ENCODE results near the gene DUSP16.
"Not testable (repeated sequence)": the region's sequence is repeated elsewhere in the genome, so short reads cannot be mapped to it uniquely, and the experiment has no call there.

DUSP16 gene

GRCh38 chr12:12488823-12489550 is 73.7 kb downstream of the DUSP16 start:
- DNase-seq, result no peak

GRCh38 chr12:12488296-12488695 is 74.4 kb downstream of the DUSP16 start:
- no peak for DNase-seq

GRCh38 chr12:12487490-12487889 is 75.2 kb downstream of the DUSP16 start:
- DNase-seq, result no peak

GRCh38 chr12:12486661-12487240 is 75.9 kb downstream of the DUSP16 start:
- DNase-seq, result no peak

GRCh38 chr12:12483438-12483837 is 79.2 kb downstream of the DUSP16 start:
- DNase-seq, result no peak

GRCh38 chr12:12482959-12483358 is 79.7 kb downstream of the DUSP16 start:
- DNase-seq, result no peak

- DNase-seq, result peak; percentile 57
Observed at GRCh38 chr12:12482150-12482761, 80.4 kb downstream of the DUSP16 start.

- DNase-seq, result no peak
Observed at GRCh38 chr12:12481631-12482030, 81.0 kb downstream of the DUSP16 start.

GRCh38 chr12:12480074-12480473 is 82.6 kb downstream of the DUSP16 start:
- DNase-seq, result no peak

- no peak for DNase-seq
Observed at GRCh38 chr12:12477532-12477890, 85.2 kb downstream of the DUSP16 start.

GRCh38 chr12:12476857-12477531 is 85.7 kb downstream of the DUSP16 start:
- no peak for DNase-seq

GRCh38 chr12:12474931-12475795 is 87.5 kb downstream of the DUSP16 start:
- DNase-seq, result peak; percentile 42

- peak; percentile 53 for DNase-seq
Observed at GRCh38 chr12:12474471-12474928, 88.2 kb downstream of the DUSP16 start.

GRCh38 chr12:12473223-12473622 is 89.4 kb downstream of the DUSP16 start:
- DNase-seq, result no peak

- not testable (repeated sequence) for DNase-seq
Observed at GRCh38 chr12:12471982-12472961, 90.4 kb downstream of the DUSP16 start.

- DNase-seq, result no peak
Observed at GRCh38 chr12:12470751-12471306, 91.8 kb downstream of the DUSP16 start.

- no peak for DNase-seq
Observed at GRCh38 chr12:12469386-12469785, 93.3 kb downstream of the DUSP16 start.

GRCh38 chr12:12468575-12468974 is 94.1 kb downstream of the DUSP16 start:
- DNase-seq, result no peak

- peak; percentile 60 for DNase-seq
Observed at GRCh38 chr12:12467688-12468261, 94.9 kb downstream of the DUSP16 start.

- peak; percentile 57 for DNase-seq
Observed at GRCh38 chr12:12467264-12467663, 95.4 kb downstream of the DUSP16 start.

- DNase-seq, result peak; percentile 66
Observed at GRCh38 chr12:12466157-12466556, 96.5 kb downstream of the DUSP16 start.

Data from activated T-cell treated with anti-CD3 and anti-CD28 coated beads, Interleukin-2, amount 50 U/mL, for 1 hour (primary cell).